HUDEP-2 (cell line): Measurements from ENCODE around the gene UBAP1L.
"Not testable (repeated sequence)": the region's sequence is repeated elsewhere in the genome, so short reads cannot be mapped to it uniquely, and the experiment has no call there.

Experiments used
- DNase-seq, 76 experiments: peaks; one replicate each; lab custom pipeline; 2025; ENCODE audit not compliant: unreplicated experiment in 76 of 76; lab: John Stamatoyannopoulos, UW

The UBAP1L gene

DNA sequence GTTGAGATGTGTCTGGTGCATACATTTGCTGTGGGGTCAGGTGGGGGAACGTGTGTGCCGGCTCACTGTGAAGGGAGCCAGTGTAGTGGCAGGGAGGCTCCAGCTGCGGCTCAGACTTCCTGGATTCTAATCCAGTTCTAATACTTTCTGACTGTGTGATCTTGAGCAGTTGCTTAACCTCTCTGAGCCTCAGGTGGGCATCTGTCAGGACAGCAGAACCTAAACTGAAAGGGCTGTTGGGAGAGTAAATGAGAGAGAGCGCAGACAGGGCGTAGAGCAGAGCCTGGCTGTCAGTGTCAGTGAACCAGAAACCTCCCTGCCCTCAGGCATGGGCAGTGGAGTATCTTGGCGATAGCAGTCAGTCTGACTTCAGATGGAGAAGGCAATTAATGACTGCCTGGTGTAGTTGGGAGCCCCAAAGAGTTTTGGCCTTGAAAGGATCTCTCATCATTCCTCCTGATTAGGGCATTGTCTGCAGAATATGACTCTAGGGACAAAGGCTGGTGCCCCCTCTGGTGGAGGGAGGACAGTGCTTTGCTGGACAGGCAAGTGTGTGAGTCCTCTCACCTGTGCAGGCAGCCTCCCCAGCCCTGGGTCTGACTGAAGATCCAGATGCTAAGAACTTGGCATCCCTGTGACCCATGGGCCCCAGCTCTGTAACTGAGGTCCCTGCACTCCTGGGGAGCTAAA lies 28.9 kb downstream of the UBAP1L start:
- DNase-seq, result peak in 25 of 76 experiments; percentile 2 to 30 (median 12)

DNA sequence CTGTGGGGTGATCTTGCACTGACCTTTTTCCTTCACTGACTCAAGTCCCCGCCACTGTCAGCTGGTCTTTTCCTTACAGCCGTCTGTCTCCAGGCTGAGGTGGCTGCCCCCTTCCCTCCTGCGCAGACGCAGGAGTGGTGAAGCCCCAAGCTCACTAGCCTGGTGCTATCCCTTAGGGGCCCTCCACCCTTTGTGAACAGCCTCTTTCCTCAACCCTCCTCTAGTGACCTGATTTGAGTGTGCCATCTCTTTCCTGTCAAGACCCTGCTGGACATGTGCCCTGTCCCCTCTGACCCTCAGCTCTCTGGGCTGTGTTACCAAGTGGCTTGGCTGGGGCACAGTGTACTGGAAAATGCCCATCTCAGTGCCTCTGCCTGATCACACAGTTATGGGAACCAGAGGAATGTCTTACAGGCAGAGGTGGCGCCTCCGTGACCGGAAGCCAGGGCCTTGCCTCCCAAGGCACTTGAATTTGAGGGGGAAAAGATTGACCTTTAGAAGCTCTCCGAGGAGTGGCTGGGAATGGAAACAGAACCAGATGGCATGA lies 29.7 kb downstream of the UBAP1L start:
- no peak for DNase-seq

DNA sequence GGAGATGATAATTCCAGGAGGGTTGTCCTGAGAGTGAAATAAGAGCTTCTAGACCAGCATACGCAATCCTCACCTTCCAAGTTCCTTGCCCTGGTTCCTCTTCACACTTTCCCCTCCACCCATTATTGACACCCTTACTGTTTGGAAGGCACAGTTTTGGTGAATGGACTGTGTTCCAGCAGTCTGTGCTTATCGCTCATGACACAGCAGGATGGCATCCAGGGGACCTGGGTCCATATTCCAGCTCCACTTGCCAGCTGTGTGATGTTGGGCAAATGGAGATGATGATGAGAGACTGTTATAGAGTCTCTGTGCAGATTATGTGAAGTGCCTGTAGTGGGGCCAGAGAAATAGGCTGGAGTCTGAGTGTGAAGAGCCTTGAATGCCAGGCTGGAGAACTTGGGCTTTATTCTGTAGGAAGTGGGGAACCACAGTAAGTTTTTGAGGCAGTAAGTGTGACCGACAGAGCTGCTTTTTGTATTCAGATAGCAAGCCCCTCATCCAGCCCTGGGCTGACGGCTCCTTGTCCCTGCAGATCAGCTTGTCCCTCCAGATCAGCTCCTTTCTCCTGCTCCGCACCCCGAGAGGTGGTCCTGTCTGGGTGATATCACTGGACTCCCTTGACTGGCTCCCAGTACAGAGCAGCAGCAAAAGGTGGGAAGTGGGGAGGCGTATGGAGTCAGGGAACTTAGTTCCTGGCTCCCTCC lies 30.3 kb downstream of the UBAP1L start:
- no peak for DNase-seq

DNA sequence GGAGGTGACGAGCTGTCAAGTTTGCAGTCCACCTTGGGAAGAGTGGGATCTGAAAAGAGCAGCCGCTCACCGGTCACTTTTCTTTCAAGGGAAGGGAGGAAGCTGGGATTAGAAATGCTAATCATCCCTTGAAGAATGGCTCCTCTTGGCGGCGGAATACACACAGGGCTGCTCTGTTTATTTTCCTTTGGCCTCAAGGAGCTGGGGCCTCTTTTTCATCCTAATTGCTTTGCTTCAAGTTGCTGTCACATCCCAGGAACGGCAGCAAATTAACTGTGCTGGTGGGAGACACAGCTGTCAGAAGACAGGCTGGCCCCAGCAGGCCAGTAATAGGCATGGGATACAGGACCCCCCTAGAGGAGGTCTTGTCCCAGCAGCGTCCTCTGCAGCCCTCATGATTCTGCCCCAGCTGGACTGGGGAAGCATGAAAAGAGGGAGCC lies 31.7 kb downstream of the UBAP1L start:
- no peak for DNase-seq

GRCh38 chr15:65082303-65082953 lies 32.6 kb downstream of the UBAP1L start:
- DNase-seq, result no peak

- no peak for DNase-seq
Measured at GRCh38 chr15:65081758-65082157, 33.2 kb downstream of the UBAP1L start.

DNA sequence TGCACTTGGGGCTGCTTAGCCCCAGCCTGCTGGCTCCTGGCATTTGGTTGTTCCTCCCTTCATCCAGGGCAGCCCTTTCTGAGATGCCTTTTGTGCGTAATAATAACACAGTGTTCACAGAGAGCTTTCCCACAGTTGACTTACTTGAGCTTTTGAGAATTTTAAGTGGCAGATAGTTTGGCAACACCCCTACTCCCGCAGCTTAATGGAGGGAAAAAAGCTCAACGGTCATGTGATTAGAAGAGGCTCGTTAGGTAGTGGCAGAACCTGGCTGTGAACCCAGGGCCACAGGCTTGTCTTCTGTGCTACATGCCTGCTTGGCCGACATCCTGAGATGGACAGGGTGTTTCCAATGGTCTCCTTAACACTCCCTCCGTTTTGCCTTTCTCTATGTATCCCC lies 33.7 kb downstream of the UBAP1L start:
- no peak for DNase-seq

GRCh38 chr15:65079580-65079979 lies 35.4 kb downstream of the UBAP1L start:
- no peak for DNase-seq

DNA sequence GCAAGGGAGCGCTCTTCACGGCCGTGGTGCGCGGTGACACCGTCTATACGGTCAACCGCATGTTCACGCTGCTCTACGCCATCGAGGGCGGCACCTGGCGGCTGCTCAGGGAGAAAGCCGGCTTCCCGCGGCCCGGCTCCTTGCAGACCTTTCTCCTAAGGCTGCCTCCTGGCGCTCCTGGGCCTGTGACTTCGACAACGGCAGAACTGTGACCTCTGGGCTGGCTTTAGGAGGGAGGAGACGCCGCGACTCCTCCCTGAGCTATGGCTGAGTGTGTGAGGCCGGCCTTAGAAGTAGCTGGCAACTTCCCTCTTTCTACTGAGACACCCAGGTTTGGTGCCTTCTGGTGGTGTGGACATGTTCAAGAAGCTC lies 37.0 kb downstream of the UBAP1L start:
- DNase-seq, result peak in 21 of 76 experiments; percentile 3 to 36 (median 13)

GRCh38 chr15:65077291-65077980 lies 37.6 kb downstream of the UBAP1L start:
- no peak for DNase-seq

GRCh38 chr15:65076486-65077290 lies 38.3 kb downstream of the UBAP1L start, which contains the start of gene KBTBD13:
KBTBD13 (plus strand) TSS chr15:65076746; CDS start chr15:65076816, 70 bp downstream.
- DNase-seq, result no peak

DNA sequence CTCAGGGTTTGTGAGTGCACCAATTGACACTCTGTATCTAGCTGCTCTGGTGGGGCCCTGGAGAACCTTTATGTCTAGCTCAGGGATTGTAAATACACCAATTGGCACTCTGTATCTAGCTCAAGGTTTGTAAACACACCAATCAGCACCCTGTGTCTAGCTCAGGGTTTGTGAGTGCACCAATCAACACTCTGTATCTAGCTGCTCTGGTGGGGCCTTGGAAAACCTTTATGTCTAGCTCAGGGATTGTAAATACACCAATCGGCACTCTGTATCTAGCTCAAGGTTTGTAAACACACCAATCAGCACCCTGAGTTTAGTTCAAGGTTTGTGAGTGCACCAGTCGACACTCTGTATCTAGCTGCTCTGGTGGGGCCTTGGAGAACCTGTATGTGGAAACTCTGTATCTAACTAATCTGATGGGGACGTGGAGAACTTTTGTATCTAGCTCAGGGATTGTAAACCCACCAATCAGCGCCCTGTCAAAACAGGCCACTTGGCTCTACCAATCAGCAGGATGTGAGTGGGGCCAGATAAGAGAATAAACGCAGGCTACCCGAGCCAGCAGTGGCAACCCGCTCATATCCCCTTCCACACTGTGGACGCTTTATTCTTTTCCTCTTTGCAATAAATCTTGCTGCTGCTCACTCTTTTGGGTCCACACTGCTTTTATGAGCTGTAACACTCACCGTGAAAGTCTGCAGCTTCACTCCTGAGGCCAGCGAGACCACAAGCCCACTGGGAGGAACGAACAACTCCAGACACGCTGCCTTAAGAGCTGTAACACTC lies 39.2 kb downstream of the UBAP1L start:
- DNase-seq, result not testable (repeated sequence)

- not testable (repeated sequence) for DNase-seq
Measured at GRCh38 chr15:65074946-65075345, 40.1 kb downstream of the UBAP1L start.

DNA sequence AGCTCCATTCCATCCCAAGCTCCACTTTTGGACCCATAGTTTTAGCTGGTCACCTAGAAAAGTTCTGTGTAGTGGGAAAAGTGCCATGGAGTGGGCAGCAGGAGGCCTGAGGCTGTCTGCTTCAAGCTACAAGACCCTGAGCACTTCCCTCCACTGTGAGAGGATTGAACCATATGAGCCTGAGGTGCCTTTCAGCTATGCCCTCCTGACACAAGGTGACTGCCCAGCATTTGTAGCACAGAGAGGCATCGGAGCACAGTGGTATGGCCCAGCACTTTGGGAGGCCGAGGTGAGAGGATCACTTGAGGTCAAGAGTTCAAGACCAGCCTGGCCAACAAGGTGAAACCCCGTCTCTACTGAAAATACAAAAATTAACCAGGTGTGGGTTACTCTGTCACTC lies 42.4 kb downstream of the UBAP1L start:
- DNase-seq, result no peak

GRCh38 chr15:65072027-65072426 lies 43.0 kb downstream of the UBAP1L start:
- no peak for DNase-seq

DNA sequence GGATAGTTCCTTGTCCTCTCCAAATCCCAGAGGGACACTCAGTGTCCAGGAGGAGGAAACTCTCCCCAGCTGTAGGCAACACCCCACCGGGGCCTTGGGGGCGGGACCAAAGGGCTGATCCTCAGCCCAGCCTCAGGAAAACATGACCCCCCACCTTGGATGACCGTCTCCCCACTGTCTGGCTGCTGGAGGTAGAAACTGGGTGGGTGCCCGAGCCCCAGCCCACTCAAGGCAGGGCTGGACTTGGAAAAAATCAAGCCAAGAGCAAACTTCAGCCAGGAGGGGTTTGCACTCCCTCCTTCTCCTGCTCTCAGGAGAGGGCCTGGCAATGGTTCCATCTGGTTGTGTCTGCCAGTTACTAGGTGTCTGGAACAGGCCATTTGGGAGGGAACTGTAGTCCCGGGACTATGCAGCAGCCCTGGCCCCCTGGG lies 43.6 kb downstream of the UBAP1L start:
- DNase-seq, result no peak

GRCh38 chr15:65069779-65070546 lies 45.0 kb downstream of the UBAP1L start:
- no peak for DNase-seq

DNA sequence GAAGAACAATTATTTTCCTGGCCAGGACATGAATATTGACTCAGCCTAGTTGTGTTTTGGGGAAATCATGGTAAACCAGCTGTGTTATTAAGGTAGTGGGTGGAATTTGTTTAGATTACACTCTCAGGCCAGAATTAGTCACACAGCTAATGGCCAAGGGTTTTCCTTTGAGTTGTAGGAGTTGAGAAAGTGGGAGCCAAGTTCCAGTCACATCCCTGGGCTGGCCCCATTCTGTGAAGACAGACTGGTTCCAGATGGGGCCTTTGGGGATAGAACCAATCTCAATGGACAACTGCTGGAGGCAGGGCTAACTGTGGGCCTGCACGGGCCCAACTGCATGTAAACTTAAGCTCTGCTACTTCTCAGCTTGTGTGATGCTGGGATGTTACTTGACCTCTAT lies 45.8 kb downstream of the UBAP1L start:
- DNase-seq, result no peak
